PC-3 (cell line): ENCODE measurements around the gene DTD1.

Experiments
- CTCF ChIP-seq: fragments of 300-600 bp; sonication (generic); conservative IDR thresholded peaks from 2 replicates; pipeline ENCODE4 v1.5.1; 2017; ENCODE audit warnings: antibody characterized with exemption, low read depth, mild to moderate bottlenecking, low read length
- EZH2 ChIP-seq: fragments of 300-600 bp; sonication (generic); IDR thresholded peaks from one replicate; pipeline ENCODE4 v1.6.1; 2017; ENCODE audit warnings: antibody characterized with exemption, mild to moderate bottlenecking, low read length; ENCODE audit not compliant: unreplicated experiment
- EZH2phosphoT487 ChIP-seq: fragments of 300-600 bp; sonication (generic); IDR thresholded peaks from 2 replicates; pipeline ENCODE4 v1.6.1; 2018; ENCODE audit warnings: mild to moderate bottlenecking, antibody characterized with exemption, low read length, borderline replicate concordance

- TF ChIP-seq CTCF (no peak), EZH2 (no peak), EZH2phosphoT487 (no peak)
Measured at GRCh38 chr20:18650224-18650623, 62.4 kb downstream of the DTD1 start.
